ENCODE data around the gene TMEM178B.

GRCh38 chr7:141477865-141478264, 404.0 kb downstream of the TMEM178B start:
- TF ChIP-seq CTCF (IDR thresholded peaks at IDR 0.05): no peak
- TF ChIP-seq EZH2 (IDR thresholded peaks at IDR 0.05; ENCODE audit: borderline replicate concordance, insufficient read depth, low read depth, low read length, poor library complexity, severe bottlenecking): no peak

All from B cell (primary cell).